ENCODE measurements around the gene RPS6KA1. TPM values are rescaled to one million over a fixed set of nuclear protein-coding genes. Genes with fewer than 3 reads are reported as not detected.

The RPS6KA1 gene
- total RNA-seq, 1 donor from 2014 or later = 4.9 TPM

GRCh38 chr1:26545969-26546323 is 16.4 kb downstream of the RPS6KA1 start:
- TF ChIP-seq CTCF (IDR thresholded peaks at IDR 0.05; ENCODE audit: borderline replicate concordance) = no peak
- H3K4me3 ChIP-seq = peak overlapping the region; percentile 48
- DNase-seq = no peak
- no peaks in the 10 kb centered on the region for H3K9me3 ChIP-seq (replicated peaks)
- H3K27ac ChIP-seq (replicated peaks) = no peak overlapping the region
- intact Hi-C loops (cut with micrococcal nuclease) = no loop called here
- no peaks in the 10 kb centered on the region for H3K36me3 ChIP-seq
- H3K27me3 ChIP-seq (ENCODE audit: low read depth) = no peaks in the 10 kb centered on the region
- peaks cover 16% of the 10 kb centered on the region for H3K4me1 ChIP-seq

GRCh38 chr1:26546375-26546774 is 16.8 kb downstream of the RPS6KA1 start:
- Histone ChIP-seq H3K4me1 (peaks cover 15% of the 10 kb centered on the region), H3K4me3 (peak overlapping the region; percentile 48), H3K27ac (replicated peaks) (no peak overlapping the region), H3K27me3 (ENCODE audit: low read depth) (no peaks in the 10 kb centered on the region), H3K9me3 (replicated peaks) (no peaks in the 10 kb centered on the region), H3K36me3 (no peaks in the 10 kb centered on the region)
- DNase-seq = no peak
- intact Hi-C loops (cut with micrococcal nuclease) = no loop called here
- TF ChIP-seq CTCF (IDR thresholded peaks at IDR 0.05; ENCODE audit: borderline replicate concordance) = no peak

GRCh38 chr1:26546819-26547218 is 17.3 kb downstream of the RPS6KA1 start:
- intact Hi-C loops (cut with micrococcal nuclease) = no loop called here
- TF ChIP-seq CTCF (IDR thresholded peaks at IDR 0.05; ENCODE audit: borderline replicate concordance) = no peak
- Histone ChIP-seq H3K36me3 (no peaks in the 10 kb centered on the region), H3K4me3 (peak overlapping the region; percentile 48), H3K27ac (replicated peaks) (no peak overlapping the region), H3K9me3 (replicated peaks) (no peaks in the 10 kb centered on the region), H3K4me1 (peaks cover 11% of the 10 kb centered on the region), H3K27me3 (ENCODE audit: low read depth) (no peaks in the 10 kb centered on the region)
- no peak for DNase-seq

GRCh38 chr1:26548841-26549240 is 19.3 kb downstream of the RPS6KA1 start:
- DNase-seq = no peak
- Histone ChIP-seq H3K4me3 (no peak overlapping the region), H3K9me3 (replicated peaks) (no peaks in the 10 kb centered on the region), H3K27ac (replicated peaks) (no peak overlapping the region), H3K27me3 (ENCODE audit: low read depth) (no peaks in the 10 kb centered on the region), H3K36me3 (no peaks in the 10 kb centered on the region), H3K4me1 (no peaks in the 10 kb centered on the region)
- no peak for TF ChIP-seq CTCF (IDR thresholded peaks at IDR 0.05; ENCODE audit: borderline replicate concordance)
- intact Hi-C loops (cut with micrococcal nuclease) = no loop called here

- no peaks in the 10 kb centered on the region for H3K36me3 ChIP-seq
Observed at GRCh38 chr1:26550946-26551345, 21.4 kb downstream of the RPS6KA1 start.

More at GRCh38 chr1:26550946-26551345, 21.4 kb downstream of the RPS6KA1 start:
- no peaks in the 10 kb centered on the region for H3K9me3 ChIP-seq (replicated peaks)
- no peak overlapping the region for H3K27ac ChIP-seq (replicated peaks)
- no peak for TF ChIP-seq CTCF (IDR thresholded peaks at IDR 0.05; ENCODE audit: borderline replicate concordance)
- H3K4me3 ChIP-seq = no peak overlapping the region
- DNase-seq = no peak
- intact Hi-C loops (cut with micrococcal nuclease) = no loop called here
- no peaks in the 10 kb centered on the region for H3K4me1 ChIP-seq
- no peaks in the 10 kb centered on the region for H3K27me3 ChIP-seq (ENCODE audit: low read depth)

Data from left ventricle myocardium inferior (tissue), 1 donor.